HEK293T (cell line): Measurements from ENCODE around the gene SLC27A2.

ENCODE experiments used
- CTCF ChIA-PET: fragments of 350-600 bp; formaldehyde crosslinking; extraction: SDS; loops from one replicate; lab custom pipeline; 2021; ENCODE audit warnings: antibody characterized with exemption, inconsistent platforms; lab: Yijun Ruan, JAX
- POLR2A ChIA-PET: fragments of 350-600 bp; formaldehyde crosslinking; extraction: SDS; loops from one replicate; lab custom pipeline; 2020; ENCODE audit warnings: antibody characterized with exemption, inconsistent platforms; lab: Yijun Ruan, JAX
- DNase-seq: peaks from one replicate; pipeline ENCODE4 v3.0.0; 2012; ENCODE audit warnings: mixed read lengths; ENCODE audit errors: extremely low spot score
- ARNT ChIP-seq: fragments of 450-650 bp; IDR thresholded peaks from 2 replicates; pipeline ENCODE4 v1.6.1; 2017; ENCODE audit warnings: mild to moderate bottlenecking
- BHLHE40 ChIP-seq: fragments of 450-650 bp; IDR thresholded peaks from 2 replicates; pipeline ENCODE4 v1.6.1; 2016; ENCODE audit warnings: mild to moderate bottlenecking, moderate library complexity, borderline replicate concordance
- CTBP1 ChIP-seq: fragments of 450-650 bp; IDR thresholded peaks from 2 replicates; pipeline ENCODE4 v1.6.1; 2016; ENCODE audit warnings: borderline replicate concordance
- ELF4 ChIP-seq: fragments of 450-650 bp; IDR thresholded peaks from 2 replicates; pipeline ENCODE4 v1.6.1; 2017; ENCODE audit warnings: antibody characterized with exemption
- FOXA1 ChIP-seq: fragments of 450-650 bp; IDR thresholded peaks from 2 replicates; pipeline ENCODE4 v1.6.1; 2016; ENCODE audit warnings: mild to moderate bottlenecking
- FOXK2 ChIP-seq: fragments of 450-650 bp; IDR thresholded peaks from 2 replicates; pipeline ENCODE4 v1.6.1; 2016; ENCODE audit warnings: mild to moderate bottlenecking
- FOXM1 ChIP-seq: fragments of 450-650 bp; IDR thresholded peaks from 2 replicates; pipeline ENCODE4 v1.6.1; 2017; ENCODE audit warnings: mild to moderate bottlenecking, borderline replicate concordance
- HDGF ChIP-seq: fragments of 450-650 bp; IDR thresholded peaks from 2 replicates; pipeline ENCODE4 v1.6.1; 2017; ENCODE audit warnings: antibody characterized with exemption, borderline replicate concordance
- L3MBTL2 ChIP-seq: fragments of 450-650 bp; conservative IDR thresholded peaks from 2 replicates; pipeline ENCODE4 v1.6.1; 2016; ENCODE audit warnings: mild to moderate bottlenecking
- LEF1 ChIP-seq: fragments of 450-650 bp; IDR thresholded peaks from 2 replicates; pipeline ENCODE4 v1.6.1; 2017; ENCODE audit warnings: mild to moderate bottlenecking, borderline replicate concordance
- NFRKB ChIP-seq: fragments of 450-650 bp; IDR thresholded peaks from 2 replicates; pipeline ENCODE4 v1.6.1; 2016; ENCODE audit warnings: mild to moderate bottlenecking, moderate library complexity
- PKNOX1 ChIP-seq: fragments of 450-650 bp; IDR thresholded peaks from 2 replicates; pipeline ENCODE4 v1.6.1; 2016
- SP1 ChIP-seq: fragments of 450-650 bp; IDR thresholded peaks from 2 replicates; pipeline ENCODE4 v1.6.1; 2017
- SUZ12 ChIP-seq: fragments of 450-650 bp; IDR thresholded peaks from 2 replicates; pipeline ENCODE4 v1.6.1; 2016; ENCODE audit warnings: mild to moderate bottlenecking
- TARDBP ChIP-seq: fragments of 450-650 bp; IDR thresholded peaks from 2 replicates; pipeline ENCODE4 v1.6.1; 2016
- ZNF384 ChIP-seq: fragments of 450-650 bp; IDR thresholded peaks from 2 replicates; pipeline ENCODE4 v1.6.1; 2016

The SLC27A2 gene

GRCh38 chr15:50224606-50225005, 42.6 kb downstream of the SLC27A2 start:
- TF ChIP-seq SP1: no peak
- no peak for TF ChIP-seq FOXA1
- no peak for TF ChIP-seq NFRKB
- TF ChIP-seq L3MBTL2: no peak
- no peak for TF ChIP-seq ZNF384
- no peak for TF ChIP-seq LEF1
- TF ChIP-seq SUZ12: no peak
- TF ChIP-seq CTBP1: no peak
- DNase-seq: no peak
- ChIA-PET POLR2A (no interaction called here), CTCF (no interaction called here)

- ChIA-PET CTCF (no interaction called here), POLR2A (no interaction called here)
Observed at GRCh38 chr15:50225057-50225456, 43.1 kb downstream of the SLC27A2 start.

GRCh38 chr15:50225938-50226337, 43.9 kb downstream of the SLC27A2 start:
- no peak for DNase-seq
- POLR2A ChIA-PET: interaction anchor here (0.8 kb wide), 1 partner anchor 11 kb away, joined by 3 read pairs; no protein-coding TSS in a partner anchor
- CTCF ChIA-PET: no interaction called here
- TF ChIP-seq SP1: no peak
- no peak for TF ChIP-seq BHLHE40
- TF ChIP-seq SUZ12: no peak
- no peak for TF ChIP-seq FOXM1
- TF ChIP-seq PKNOX1: no peak
- no peak for TF ChIP-seq NFRKB
- TF ChIP-seq HDGF: no peak
- no peak for TF ChIP-seq CTBP1
- no peak for TF ChIP-seq LEF1
- TF ChIP-seq ELF4: no peak
- TF ChIP-seq ARNT: no peak
- TF ChIP-seq FOXK2: no peak
- no peak for TF ChIP-seq L3MBTL2
- no peak for TF ChIP-seq TARDBP
- TF ChIP-seq FOXA1: no peak
- TF ChIP-seq ZNF384: no peak

More at GRCh38 chr15:50225057-50225456, 43.1 kb downstream of the SLC27A2 start:
- DNase-seq: no peak
- no peak for TF ChIP-seq CTBP1
- TF ChIP-seq SUZ12: no peak
- no peak for TF ChIP-seq ELF4
- TF ChIP-seq ARNT: no peak
- TF ChIP-seq SP1: no peak
- TF ChIP-seq NFRKB: no peak
- no peak for TF ChIP-seq BHLHE40
- TF ChIP-seq FOXK2: no peak

GRCh38 chr15:50227076-50227475, 45.1 kb downstream of the SLC27A2 start:
- POLR2A ChIA-PET: interaction anchor here (0.6 kb wide), 1 partner anchor 45 kb away, joined by 3 read pairs; the partner anchor contains the start of gene SLC27A2
- TF ChIP-seq SUZ12 (no peak), SP1 (no peak), L3MBTL2 (no peak), HDGF (no peak), FOXA1 (no peak), FOXM1 (no peak), BHLHE40 (no peak), TARDBP (no peak)
- no peak for DNase-seq
- CTCF ChIA-PET: no interaction called here

- CTCF ChIA-PET: no interaction called here
Observed at GRCh38 chr15:50228866-50229265, 46.9 kb downstream of the SLC27A2 start.

GRCh38 chr15:50229336-50229735, 47.3 kb downstream of the SLC27A2 start:
- POLR2A ChIA-PET: no interaction called here
- CTCF ChIA-PET: no interaction called here
- no peak for DNase-seq
- no peak for TF ChIP-seq HDGF
- TF ChIP-seq FOXM1: no peak
- no peak for TF ChIP-seq SP1
- TF ChIP-seq LEF1: no peak
- TF ChIP-seq TARDBP: no peak
- no peak for TF ChIP-seq SUZ12
- no peak for TF ChIP-seq NFRKB
- TF ChIP-seq FOXK2: no peak
- no peak for TF ChIP-seq BHLHE40
- TF ChIP-seq FOXA1: no peak
- TF ChIP-seq ZNF384: no peak
- TF ChIP-seq CTBP1: no peak
- TF ChIP-seq ELF4: no peak
- no peak for TF ChIP-seq PKNOX1
- TF ChIP-seq L3MBTL2: no peak
- no peak for TF ChIP-seq ARNT

More at GRCh38 chr15:50228866-50229265, 46.9 kb downstream of the SLC27A2 start:
- no peak for DNase-seq
- no peak for TF ChIP-seq HDGF
- no peak for TF ChIP-seq ELF4
- no peak for TF ChIP-seq FOXA1
- POLR2A ChIA-PET: no interaction called here

GRCh38 chr15:50231761-50232160, 49.8 kb downstream of the SLC27A2 start:
- POLR2A ChIA-PET: no interaction called here
- DNase-seq: no peak
- TF ChIP-seq ELF4: no peak
- CTCF ChIA-PET: no interaction called here

- ChIA-PET CTCF (no interaction called here), POLR2A (no interaction called here)
- DNase-seq: no peak
- TF ChIP-seq BHLHE40: no peak
- no peak for TF ChIP-seq SP1
- TF ChIP-seq PKNOX1: no peak
- no peak for TF ChIP-seq TARDBP
- TF ChIP-seq HDGF: no peak
- TF ChIP-seq SUZ12: no peak
- TF ChIP-seq FOXM1: no peak
- no peak for TF ChIP-seq LEF1
- no peak for TF ChIP-seq ELF4
- TF ChIP-seq ARNT: no peak
Observed at GRCh38 chr15:50232791-50233190, 50.8 kb downstream of the SLC27A2 start.
